ENCODE data around the gene LPO.

Gene LPO

DNA sequence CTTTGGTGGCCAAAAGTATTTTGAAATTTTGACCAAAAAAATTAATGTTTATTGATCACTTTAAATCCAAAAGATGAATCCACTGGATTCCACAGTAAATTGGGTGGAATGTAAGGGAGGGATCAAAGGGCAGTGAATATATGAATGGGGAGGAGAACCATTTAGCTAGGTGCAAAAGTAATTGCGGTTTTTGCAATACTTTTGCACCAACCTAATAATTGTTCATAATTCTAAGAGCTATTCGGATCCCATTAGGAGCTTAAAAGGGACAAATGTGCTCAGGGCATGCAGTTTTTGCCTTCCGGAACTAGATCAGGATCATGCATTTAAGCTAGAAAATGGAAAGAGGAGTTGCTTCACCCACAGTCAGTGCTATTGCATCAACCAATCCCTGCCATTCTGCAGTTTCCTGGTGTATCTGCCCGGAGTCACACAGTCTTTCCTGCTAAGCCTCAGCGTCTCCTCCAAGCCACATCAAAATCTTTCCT lies at the start of gene LPO:
LPO (plus strand) TSS at position 438 of the 488 bp plus-strand sequence. CDS start 4,396 bp downstream, outside the sequence.
- TF ChIP-seq Cebpa-rat (IDR thresholded peaks at IDR 0.05), result no peak
- no peak within 1 kb of the TSS for H3K4me2 ChIP-seq

DNA sequence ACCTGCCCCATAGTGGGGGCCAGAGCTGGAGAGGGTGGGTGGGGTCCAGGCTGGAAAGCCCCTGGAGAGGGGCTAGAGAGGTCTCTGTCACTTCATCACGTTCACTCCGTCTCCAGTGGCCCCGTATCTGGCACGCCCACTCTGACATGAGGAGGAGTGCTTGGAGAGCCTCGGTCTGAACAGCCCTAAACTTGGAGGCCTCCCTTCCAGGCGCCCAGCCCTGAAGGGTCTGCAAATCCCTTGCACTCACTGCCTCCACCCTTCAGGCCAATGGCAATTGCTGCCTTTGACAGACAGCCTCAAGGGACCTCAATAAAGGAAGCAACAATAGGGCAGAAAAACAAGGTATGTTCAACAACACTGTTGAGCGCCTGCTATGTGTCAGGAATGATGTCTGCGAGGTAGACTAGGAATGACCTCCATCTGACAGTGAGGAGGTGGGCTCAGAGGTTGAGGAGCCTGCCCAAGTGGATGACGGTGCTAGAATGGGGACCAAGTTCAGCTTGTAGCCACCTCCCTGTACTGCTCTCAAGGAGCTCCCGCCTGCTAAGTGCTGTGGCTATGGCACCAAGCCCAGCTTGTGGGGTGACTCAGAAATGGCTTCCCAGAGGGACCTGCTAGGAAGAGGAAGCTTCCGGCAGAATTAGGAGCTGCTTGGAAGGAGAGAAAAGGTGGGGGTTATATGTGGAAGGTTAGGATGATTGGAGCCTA lies 48.8 kb upstream of the LPO start:
- no peaks in the 10 kb centered on the region for H3K9me3 ChIP-seq
- no peak overlapping the region for H3K27ac ChIP-seq
- no peak overlapping the region for H3K4me3 ChIP-seq
- no peaks in the 10 kb centered on the region for H3K36me3 ChIP-seq
- H3K9ac ChIP-seq, result no peak overlapping the region
- no peak for TF ChIP-seq Cebpa-rat (IDR thresholded peaks at IDR 0.05)
- H3K27me3 ChIP-seq, result no peaks in the 10 kb centered on the region
- H3K4me1 ChIP-seq, result peaks cover 42% of the 10 kb centered on the region
- H3K4me2 ChIP-seq, result peak overlapping the region; percentile 56
- H4K20me1 ChIP-seq, result no peaks in the 10 kb centered on the region

More for the DNA sequence above, at the start of gene LPO:
- peaks cover 20% of the 10 kb centered on the region for H3K4me1 ChIP-seq
- no peaks in the 10 kb centered on the region for H3K9me3 ChIP-seq
- no peak within 1 kb of the TSS for H3K4me3 ChIP-seq
- H3K9ac ChIP-seq, result no peak within 1 kb of the TSS
- no peaks in the 10 kb centered on the region for H3K27me3 ChIP-seq
- no peak within 1 kb of the TSS for H3K27ac ChIP-seq
- H3K36me3 ChIP-seq, result no peaks in the 10 kb centered on the region
- H4K20me1 ChIP-seq, result no peaks in the 10 kb centered on the region

DNA sequence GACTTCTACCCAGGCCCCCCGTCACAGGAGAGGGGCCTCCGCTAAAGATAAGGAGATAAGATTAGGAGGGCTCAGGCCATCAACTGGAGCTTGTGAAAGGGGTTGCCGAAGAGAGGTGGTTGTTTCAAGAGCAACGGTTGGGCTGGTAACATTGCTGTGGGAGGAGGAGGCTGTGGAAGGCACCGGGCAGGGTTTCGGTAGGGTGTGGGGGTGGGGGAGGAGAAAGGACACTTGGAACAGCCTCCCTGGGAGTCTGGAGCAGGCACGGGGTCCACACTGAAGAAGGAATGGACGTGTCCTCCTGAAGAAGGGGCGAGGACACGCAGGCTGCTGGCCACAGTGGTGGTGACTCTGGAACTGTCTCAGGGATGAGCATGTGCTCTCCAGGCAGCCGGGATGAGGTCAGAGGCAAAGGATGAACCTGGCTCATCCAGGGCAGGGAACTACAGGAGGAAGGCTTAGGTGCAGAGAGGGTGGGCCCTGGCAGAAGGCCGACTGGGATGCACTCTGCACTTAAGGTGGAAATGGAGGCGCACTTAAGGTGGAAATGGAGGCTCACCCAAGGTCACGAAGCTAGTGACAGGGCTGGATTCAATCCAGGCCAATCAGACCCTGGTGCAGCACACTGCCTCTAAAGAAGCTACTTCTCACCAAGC lies 47.0 kb upstream of the LPO start:
- H3K36me3 ChIP-seq, result no peaks in the 10 kb centered on the region
- H3K4me1 ChIP-seq, result peaks cover 42% of the 10 kb centered on the region
- no peak overlapping the region for H3K9ac ChIP-seq
- H4K20me1 ChIP-seq, result no peaks in the 10 kb centered on the region
- H3K4me3 ChIP-seq, result no peak overlapping the region
- H3K9me3 ChIP-seq, result no peaks in the 10 kb centered on the region
- H3K27ac ChIP-seq, result no peak overlapping the region
- TF ChIP-seq Cebpa-rat (IDR thresholded peaks at IDR 0.05), result no peak
- H3K4me2 ChIP-seq, result no peak overlapping the region
- no peaks in the 10 kb centered on the region for H3K27me3 ChIP-seq

DNA sequence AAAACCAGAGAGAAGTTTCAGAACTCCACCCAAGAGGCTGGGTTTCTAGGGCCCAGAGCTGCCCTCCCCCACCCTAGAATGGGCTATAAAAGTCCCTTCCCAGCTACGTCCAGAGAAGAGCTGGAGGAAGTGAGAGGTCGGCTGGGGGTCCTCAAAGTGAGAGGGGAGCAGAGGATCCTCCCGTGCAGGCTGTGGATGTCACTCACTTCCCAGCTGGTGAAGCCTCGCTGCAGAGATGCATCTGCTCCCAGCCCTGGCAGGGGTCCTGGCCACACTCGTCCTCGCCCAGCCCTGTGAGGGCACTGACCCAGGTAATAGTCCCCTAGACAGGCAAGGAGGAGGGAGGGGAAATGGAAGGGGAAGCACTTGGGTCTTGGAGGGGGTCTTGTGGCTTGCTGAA lies 45.8 kb upstream of the LPO start, which contains the start of gene EPX:
EPX (plus strand) TSS at position 115 of the 400 bp plus-strand sequence; CDS start at position 236, 121 bp downstream.
- TF ChIP-seq Cebpa-rat (IDR thresholded peaks at IDR 0.05), result no peak
- Histone ChIP-seq H3K9me3 (no peaks in the 10 kb centered on the region), H4K20me1 (no peaks in the 10 kb centered on the region), H3K27ac (no peak within 1 kb of the TSS), H3K4me3 (no peak within 1 kb of the TSS), H3K27me3 (no peaks in the 10 kb centered on the region), H3K9ac (no peak within 1 kb of the TSS), H3K36me3 (no peaks in the 10 kb centered on the region), H3K4me1 (peaks cover 39% of the 10 kb centered on the region), H3K4me2 (peak within 1 kb of the TSS; percentile 13; the same call in 1 of the 2 replicates)

DNA sequence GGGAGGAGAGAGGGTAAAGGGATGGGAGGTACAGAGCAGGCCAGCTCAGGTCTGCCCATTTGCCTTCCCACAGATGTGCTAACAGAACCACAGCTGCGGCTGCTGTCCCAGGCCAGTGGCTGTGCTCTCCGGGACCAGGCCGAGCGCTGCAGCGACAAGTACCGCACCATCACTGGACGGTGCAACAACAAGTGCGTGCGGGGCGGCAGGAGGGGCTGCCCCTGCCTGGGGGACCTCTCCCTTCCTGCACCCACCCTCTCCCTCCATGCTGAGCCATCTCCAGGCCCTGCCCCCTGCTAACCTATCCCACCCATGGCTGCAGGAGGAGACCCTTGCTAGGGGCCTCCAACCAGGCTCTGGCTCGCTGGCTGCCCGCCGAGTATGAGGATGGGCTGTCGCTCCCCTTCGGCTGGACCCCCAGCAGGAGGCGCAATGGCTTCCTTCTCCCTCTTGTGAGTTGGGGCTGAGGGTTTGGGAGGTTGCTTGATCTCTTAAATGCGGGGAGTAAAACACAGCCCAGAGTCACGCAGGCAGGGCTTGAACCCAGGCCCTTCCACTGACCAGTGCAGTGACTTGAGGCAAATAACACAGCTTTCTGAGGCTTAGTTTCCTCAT lies 44.6 kb upstream of the LPO start:
- H3K4me1 ChIP-seq, result peaks cover 39% of the 10 kb centered on the region
- H3K27me3 ChIP-seq, result no peaks in the 10 kb centered on the region
- no peak for TF ChIP-seq Cebpa-rat (IDR thresholded peaks at IDR 0.05)
- no peak overlapping the region for H3K4me3 ChIP-seq
- H3K36me3 ChIP-seq, result no peaks in the 10 kb centered on the region
- H3K9ac ChIP-seq, result no peak overlapping the region
- H3K27ac ChIP-seq, result no peak overlapping the region
- H3K9me3 ChIP-seq, result no peaks in the 10 kb centered on the region
- no peaks in the 10 kb centered on the region for H4K20me1 ChIP-seq
- no peak overlapping the region for H3K4me2 ChIP-seq

DNA sequence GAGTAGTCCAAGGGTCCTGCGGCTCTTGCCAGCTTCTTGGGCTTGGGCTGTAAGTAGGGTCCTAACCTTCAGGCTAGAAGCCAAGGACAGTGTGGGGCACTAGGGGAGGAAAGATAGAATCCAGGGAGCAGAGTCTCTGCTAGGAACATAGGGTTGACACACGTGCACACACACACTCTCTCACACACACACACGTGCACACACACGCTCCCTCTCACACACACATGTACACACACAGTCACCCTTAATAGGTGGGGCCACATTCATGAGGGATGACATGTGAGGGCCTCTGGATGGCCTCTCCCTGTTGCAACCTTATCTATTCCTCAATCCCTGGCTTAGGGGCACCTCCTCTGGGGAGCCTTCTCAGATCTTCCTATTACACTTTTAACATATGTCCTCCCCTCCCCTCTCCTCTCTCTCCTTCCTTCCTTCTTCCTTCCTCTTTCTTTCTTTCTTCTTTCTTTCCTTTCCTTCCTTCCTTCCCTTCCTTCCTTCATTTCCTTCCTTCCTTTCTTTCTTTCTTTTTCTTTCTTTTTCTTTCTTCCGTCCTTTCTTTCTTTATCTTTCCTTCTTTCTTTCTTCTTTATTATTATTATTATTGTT lies 42.8 kb upstream of the LPO start:
- H3K27me3 ChIP-seq, result no peaks in the 10 kb centered on the region
- TF ChIP-seq Cebpa-rat (IDR thresholded peaks at IDR 0.05), result no peak

DNA sequence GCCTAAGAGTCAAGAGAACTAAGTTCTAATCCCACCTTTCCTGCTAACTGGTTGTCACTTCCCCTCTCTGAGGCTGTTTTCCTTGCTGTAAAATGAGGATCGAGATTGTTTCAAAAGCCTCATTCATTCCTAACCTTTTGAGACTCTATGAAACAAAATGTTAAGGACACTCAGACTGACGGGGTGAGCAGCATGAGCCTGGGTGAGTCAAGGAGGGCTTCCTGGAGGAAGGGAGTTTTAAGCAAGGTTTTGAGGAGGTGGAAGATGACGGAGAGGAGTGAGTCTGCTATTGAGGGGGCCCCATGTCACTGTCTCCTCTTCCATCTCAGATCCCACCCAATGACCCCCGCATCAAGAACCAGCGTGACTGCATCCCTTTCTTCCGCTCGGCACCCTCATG lies 41.8 kb upstream of the LPO start:
- H3K27me3 ChIP-seq, result no peaks in the 10 kb centered on the region
- no peak for TF ChIP-seq Cebpa-rat (IDR thresholded peaks at IDR 0.05)

More for the DNA sequence above, 42.8 kb upstream of the LPO start:
- no peaks in the 10 kb centered on the region for H4K20me1 ChIP-seq
- H3K27ac ChIP-seq, result no peak overlapping the region
- H3K4me3 ChIP-seq, result no peak overlapping the region
- H3K9ac ChIP-seq, result no peak overlapping the region
- H3K4me1 ChIP-seq, result peaks cover 23% of the 10 kb centered on the region
- 0 out of 2 replicates have a peak overlapping the region, but pooled peaks have one; percentile 3 for H3K4me2 ChIP-seq
- H3K36me3 ChIP-seq, result no peaks in the 10 kb centered on the region
- H3K9me3 ChIP-seq, result no peaks in the 10 kb centered on the region

DNA sequence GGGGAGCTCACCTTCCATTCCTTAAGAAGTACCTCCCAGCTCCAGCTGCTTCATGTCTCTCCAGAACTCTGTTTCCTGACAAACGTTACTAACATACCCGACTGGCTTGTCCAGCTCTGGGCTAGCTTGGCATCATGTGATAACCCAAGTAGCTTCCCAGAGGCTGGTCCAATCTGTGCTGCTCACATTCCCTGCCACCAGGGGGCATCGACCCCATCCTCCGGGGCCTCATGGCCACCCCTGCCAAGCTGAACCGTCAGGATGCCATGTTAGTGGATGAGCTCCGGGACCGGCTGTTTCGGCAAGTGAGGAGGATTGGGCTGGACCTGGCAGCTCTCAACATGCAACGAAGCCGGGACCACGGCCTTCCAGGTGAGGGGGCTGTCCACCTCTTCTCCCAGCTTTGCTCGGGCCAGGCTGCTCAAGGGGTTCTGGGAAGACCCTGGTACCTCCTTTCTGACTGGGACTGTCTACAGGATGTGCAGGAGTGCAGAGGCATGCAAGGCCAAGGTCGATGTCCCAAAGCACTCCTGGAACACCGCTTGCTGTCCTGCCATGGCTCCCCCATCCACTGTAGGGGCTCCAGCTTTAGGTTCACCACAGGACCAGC lies 38.3 kb upstream of the LPO start:
- Histone ChIP-seq H3K4me2 (no peak overlapping the region), H3K27ac (no peak overlapping the region), H3K27me3 (no peaks in the 10 kb centered on the region), H3K4me1 (peaks cover 12% of the 10 kb centered on the region), H3K4me3 (no peak overlapping the region), H3K9ac (no peak overlapping the region), H3K36me3 (no peaks in the 10 kb centered on the region), H3K9me3 (no peaks in the 10 kb centered on the region), H4K20me1 (no peaks in the 10 kb centered on the region)
- TF ChIP-seq Cebpa-rat (IDR thresholded peaks at IDR 0.05), result no peak

More for the DNA sequence above, 41.8 kb upstream of the LPO start:
- Histone ChIP-seq H3K4me3 (no peak overlapping the region), H3K9me3 (no peaks in the 10 kb centered on the region), H4K20me1 (no peaks in the 10 kb centered on the region), H3K9ac (no peak overlapping the region), H3K4me2 (no peak overlapping the region), H3K36me3 (no peaks in the 10 kb centered on the region), H3K4me1 (peaks cover 23% of the 10 kb centered on the region), H3K27ac (no peak overlapping the region)

DNA sequence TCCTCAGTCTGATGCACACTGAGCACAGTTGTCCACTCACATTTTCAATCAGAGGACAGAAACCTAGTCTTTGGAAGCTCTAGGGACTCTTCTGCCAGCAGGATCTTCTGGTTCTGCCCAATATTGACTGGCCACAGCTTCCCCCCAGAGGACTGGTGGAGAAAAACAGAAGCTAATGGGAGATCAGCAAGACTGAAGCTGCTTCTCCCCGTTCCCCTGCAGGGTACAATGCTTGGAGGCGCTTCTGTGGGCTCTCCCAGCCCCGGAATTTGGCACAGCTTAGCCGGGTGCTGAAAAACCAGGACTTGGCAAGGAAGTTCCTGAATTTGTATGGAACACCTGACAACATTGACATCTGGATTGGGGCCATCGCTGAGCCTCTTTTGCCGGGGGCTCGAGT lies 35.5 kb upstream of the LPO start:
- Histone ChIP-seq H3K36me3 (peaks cover 17% of the 10 kb centered on the region), H3K27ac (no peak overlapping the region), H4K20me1 (no peaks in the 10 kb centered on the region), H3K4me1 (no peaks in the 10 kb centered on the region), H3K9me3 (no peaks in the 10 kb centered on the region), H3K27me3 (no peaks in the 10 kb centered on the region), H3K4me3 (no peak overlapping the region), H3K4me2 (no peak overlapping the region), H3K9ac (no peak overlapping the region)
- TF ChIP-seq Cebpa-rat (IDR thresholded peaks at IDR 0.05), result no peak
